Activated CD8-positive, alpha-beta T cell treated with anti-CD3 and anti-CD28 coated beads, Interleukin-2, amount 10 ng/mL, durations not matched to agents 7 days and 5 days (primary cell): ENCODE data around the gene GABARAPL2. TPM values are rescaled to one million over a fixed set of nuclear protein-coding genes. Genes with fewer than 3 reads are reported as not detected.
"Not testable (repeated sequence)": the region's sequence is repeated elsewhere in the genome, so short reads cannot be mapped to it uniquely, and the experiment has no call there.

Experiments
- ATAC-seq: fragments of 150-1000 bp; cut with Tn5 transposase; one replicate; pipeline ENCODE4 v1.10.0; 2021; ENCODE audit warnings: moderate library complexity
- CTCF ChIA-PET: fragments of 350-600 bp; sonication (Branson Sonifier 250); formaldehyde crosslinking; loops from one replicate; lab custom pipeline; 2021; ENCODE audit warnings: antibody characterized with exemption; lab: Charles Lee
- POLR2A ChIA-PET: fragments of 350-600 bp; sonication (Branson Sonifier 250); formaldehyde crosslinking; loops from one replicate; lab custom pipeline; 2021; ENCODE audit warnings: antibody characterized with exemption; lab: Charles Lee
- DNase-seq: peaks from one replicate; pipeline ENCODE4 v3.0.0-alpha.2; 2020
- H3K27ac Mint-ChIP-seq: one replicate; pipeline ENCODE4 v1.8.0; 2021; ENCODE audit warnings: mild to moderate bottlenecking, mixed read lengths
- H3K27me3 Mint-ChIP-seq: one replicate; pipeline ENCODE4 v1.8.0; 2021; ENCODE audit warnings: low read depth, mixed read lengths
- H3K36me3 Mint-ChIP-seq: one replicate; pipeline ENCODE4 v1.8.0; 2021; ENCODE audit warnings: low read depth, mixed read lengths
- H3K4me1 Mint-ChIP-seq: one replicate; pipeline ENCODE4 v1.8.0; 2021; ENCODE audit warnings: low read depth, mixed read lengths
- H3K4me3 Mint-ChIP-seq: one replicate; pipeline ENCODE4 v1.8.0; 2021; ENCODE audit warnings: mild to moderate bottlenecking, mixed read lengths
- H3K9me3 Mint-ChIP-seq: one replicate; pipeline ENCODE4 v1.8.0; 2022; ENCODE audit warnings: mixed read lengths; ENCODE audit not compliant: insufficient read depth
- total RNA-seq, 2 experiments: library from RNA; stranded (reverse); gene quantifications; one replicate each; pipeline ENCODE4 v1.2.3, GENCODE V29; 2021

GABARAPL2 gene
- total RNA-seq, 2 experiments from 2014 or later = 57.3 to 59.6 TPM

GRCh38 chr16:75535901-75536300, 30.3 kb upstream of the GABARAPL2 start, which contains the start of gene CHST5:
Gene CHST5, minus strand, starts transcription at chr16:75536108. Its CDS starts 5,724 bp downstream, at chr16:75530384.
- Mint-ChIP-seq H3K27ac (no peak within 1 kb of the TSS), H3K4me3 (no peak within 1 kb of the TSS), H3K36me3 (no peaks in the 10 kb centered on the region), H3K9me3 (no peaks in the 10 kb centered on the region), H3K4me1 (no peaks in the 10 kb centered on the region), H3K27me3 (no peaks in the 10 kb centered on the region)
- DNase-seq (no peak), ATAC-seq (no peak)
- ChIA-PET CTCF (interaction anchor here (2.0 kb wide), 1 partner anchor 14 kb away, joined by 7 read pairs; no protein-coding TSS in a partner anchor), POLR2A (no interaction called here)

GRCh38 chr16:75537776-75538175, 28.4 kb upstream of the GABARAPL2 start:
- ChIA-PET POLR2A (no interaction called here), CTCF (interaction anchor here (0.6 to 2.4 kb wide), 3 partner anchors 12 to 1065 kb away, joined by 3 to 8 read pairs (median 3); no protein-coding TSS in a partner anchor)
- DNase-seq (no peak), ATAC-seq (no peak)
- Mint-ChIP-seq H3K9me3 (no peaks in the 10 kb centered on the region), H3K27me3 (no peaks in the 10 kb centered on the region), H3K36me3 (no peaks in the 10 kb centered on the region), H3K27ac (no peak overlapping the region), H3K4me3 (no peak overlapping the region), H3K4me1 (no peaks in the 10 kb centered on the region)

GRCh38 chr16:75538882-75539565, 27.2 kb upstream of the GABARAPL2 start:
- H3K36me3 Mint-ChIP-seq, DNase-seq, H3K9me3 Mint-ChIP-seq, H3K4me1 Mint-ChIP-seq, ATAC-seq, POLR2A ChIA-PET, H3K4me3 Mint-ChIP-seq, H3K27me3 Mint-ChIP-seq, H3K27ac Mint-ChIP-seq: not testable (repeated sequence)
- CTCF ChIA-PET = interaction anchor here (2.4 kb wide), 1 partner anchor 22 kb away, joined by 8 read pairs; no protein-coding TSS in a partner anchor

GRCh38 chr16:75541236-75541635, 24.9 kb upstream of the GABARAPL2 start:
- no peaks in the 10 kb centered on the region for H3K36me3 Mint-ChIP-seq
- POLR2A ChIA-PET = interaction anchor here (0.6 kb wide), 1 partner anchor 88 kb away, joined by 3 read pairs; no protein-coding TSS in a partner anchor
- CTCF ChIA-PET = interaction anchor here (0.8 kb wide), 1 partner anchor 9 kb away, joined by 3 read pairs; no protein-coding TSS in a partner anchor
- H3K27ac Mint-ChIP-seq = no peak overlapping the region
- H3K4me3 Mint-ChIP-seq = no peak overlapping the region
- ATAC-seq = no peak
- DNase-seq = no peak
- H3K4me1 Mint-ChIP-seq = no peaks in the 10 kb centered on the region
- H3K27me3 Mint-ChIP-seq = no peaks in the 10 kb centered on the region
- no peaks in the 10 kb centered on the region for H3K9me3 Mint-ChIP-seq

- H3K27me3 Mint-ChIP-seq, H3K27ac Mint-ChIP-seq, POLR2A ChIA-PET, ATAC-seq, H3K9me3 Mint-ChIP-seq, CTCF ChIA-PET, H3K36me3 Mint-ChIP-seq, H3K4me3 Mint-ChIP-seq, H3K4me1 Mint-ChIP-seq, DNase-seq: not testable (repeated sequence)
Measured at GRCh38 chr16:75542462-75542861, 23.7 kb upstream of the GABARAPL2 start.

- POLR2A ChIA-PET, CTCF ChIA-PET, H3K4me3 Mint-ChIP-seq, DNase-seq, H3K27ac Mint-ChIP-seq, H3K36me3 Mint-ChIP-seq, ATAC-seq, H3K27me3 Mint-ChIP-seq, H3K9me3 Mint-ChIP-seq: not testable (repeated sequence)
- H3K4me1 Mint-ChIP-seq = peaks cover 10% of the 10 kb centered on the region
Measured at GRCh38 chr16:75545879-75546278, 20.3 kb upstream of the GABARAPL2 start.

GRCh38 chr16:75546293-75546692, 19.9 kb upstream of the GABARAPL2 start:
- Mint-ChIP-seq H3K4me3 (no peak overlapping the region), H3K36me3 (no peaks in the 10 kb centered on the region), H3K9me3 (no peaks in the 10 kb centered on the region), H3K27me3 (no peaks in the 10 kb centered on the region), H3K4me1 (peaks cover 10% of the 10 kb centered on the region), H3K27ac (no peak overlapping the region)
- DNase-seq (no peak), ATAC-seq (no peak)
- POLR2A ChIA-PET = no interaction called here
- CTCF ChIA-PET = no interaction called here

- H3K9me3 Mint-ChIP-seq, POLR2A ChIA-PET, ATAC-seq, CTCF ChIA-PET, H3K36me3 Mint-ChIP-seq, DNase-seq, H3K27ac Mint-ChIP-seq, H3K4me3 Mint-ChIP-seq, H3K27me3 Mint-ChIP-seq: not testable (repeated sequence)
- peaks cover 10% of the 10 kb centered on the region for H3K4me1 Mint-ChIP-seq
Measured at GRCh38 chr16:75548456-75548855, 17.7 kb upstream of the GABARAPL2 start.

GRCh38 chr16:75550211-75550662, 15.9 kb upstream of the GABARAPL2 start:
- POLR2A ChIA-PET = interaction anchor here (1.0 kb wide), 1 partner anchor 98 kb away, joined by 3 read pairs; no protein-coding TSS in a partner anchor
- Mint-ChIP-seq H3K27me3 (peaks cover 9% of the 10 kb centered on the region), H3K9me3 (no peaks in the 10 kb centered on the region), H3K27ac (no peak overlapping the region), H3K4me1 (peaks cover 11% of the 10 kb centered on the region), H3K36me3 (no peaks in the 10 kb centered on the region), H3K4me3 (no peak overlapping the region)
- ATAC-seq (peak; percentile 76), DNase-seq (peak; percentile 48)
- CTCF ChIA-PET = interaction anchor here (0.8 to 2.2 kb wide), 18 partner anchors 9 to 117 kb away, joined by 3 to 10 read pairs (median 4); partner anchors contain the start of genes ADAT1, CFDP1, KARS1 and TERF2IP

GRCh38 chr16:75552951-75553350, 13.2 kb upstream of the GABARAPL2 start:
- POLR2A ChIA-PET = interaction anchor here (0.6 kb wide), 1 partner anchor 129 kb away, joined by 3 read pairs; no protein-coding TSS in a partner anchor
- CTCF ChIA-PET = interaction anchor here (2.7 kb wide), 1 partner anchor 36 kb away, joined by 13 read pairs; no protein-coding TSS in a partner anchor

GRCh38 chr16:75555213-75555706, 10.9 kb upstream of the GABARAPL2 start:
- peak overlapping the region; percentile 69 for H3K27ac Mint-ChIP-seq
- ATAC-seq (no peak), DNase-seq (peak; percentile 38)
- ChIA-PET CTCF (interaction anchor here (0.9 to 1.4 kb wide), 7 partner anchors 10 to 209 kb away, joined by 3 to 7 read pairs (median 5); partner anchors contain the start of genes GABARAPL2, KARS1, TERF2IP and TMEM170A), POLR2A (interaction anchor here (1.3 to 3.1 kb wide), 3 partner anchors 11 to 92 kb away, joined by 5 to 18 read pairs (median 8); partner anchors contain the start of genes ADAT1, GABARAPL2, KARS1 and TERF2IP)
- peaks cover 12% of the 10 kb centered on the region for H3K4me1 Mint-ChIP-seq
- H3K9me3 Mint-ChIP-seq = no peaks in the 10 kb centered on the region
- H3K27me3 Mint-ChIP-seq = peaks cover 19% of the 10 kb centered on the region
- H3K4me3 Mint-ChIP-seq = peak overlapping the region; percentile 84
- H3K36me3 Mint-ChIP-seq = no peaks in the 10 kb centered on the region

More at GRCh38 chr16:75552951-75553350, 13.2 kb upstream of the GABARAPL2 start:
- ATAC-seq (no peak), DNase-seq (no peak)
- Mint-ChIP-seq H3K27ac (no peak overlapping the region), H3K4me3 (no peak overlapping the region), H3K36me3 (no peaks in the 10 kb centered on the region), H3K27me3 (peaks cover 9% of the 10 kb centered on the region), H3K4me1 (peaks cover 19% of the 10 kb centered on the region), H3K9me3 (no peaks in the 10 kb centered on the region)
